NCI-H128 (cell line): ENCODE results near the gene A2M.

Experiments used
- DNase-seq: peaks from one replicate; lab custom pipeline; 2025; ENCODE audit not compliant: unreplicated experiment; lab: John Stamatoyannopoulos, UW

The A2M gene

DNA sequence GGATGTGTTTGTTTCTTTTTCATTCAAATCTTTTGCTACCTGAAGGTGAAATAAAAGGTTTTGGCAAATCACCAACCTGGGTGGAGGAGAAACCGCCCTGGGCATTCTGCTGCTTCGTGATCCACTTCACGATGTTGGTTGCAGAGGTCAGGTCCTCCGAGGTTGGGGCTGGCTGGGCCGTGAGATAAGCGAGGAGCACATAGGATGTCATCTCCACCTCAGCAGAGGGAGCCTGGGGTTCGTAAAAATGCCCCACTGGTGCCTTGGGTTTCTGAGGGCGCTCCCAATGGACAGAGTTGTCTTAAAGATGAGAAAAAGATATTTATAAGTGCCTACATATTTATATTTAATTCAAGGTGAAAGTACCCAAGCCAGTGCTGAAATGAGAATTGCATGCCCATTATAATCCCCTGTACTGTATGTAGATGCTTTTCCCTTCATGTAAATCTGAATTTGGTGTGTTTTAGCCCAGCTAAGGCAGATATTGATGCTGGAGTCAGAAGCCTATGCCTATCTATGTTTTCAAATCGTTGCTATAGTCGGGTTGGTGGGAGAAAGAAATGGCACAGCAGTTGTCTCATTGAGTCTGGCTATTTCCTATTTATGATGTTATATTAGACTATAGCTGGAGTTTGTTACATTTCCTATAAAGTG lies 41.1 kb downstream of the A2M start:
- DNase-seq = no peak

DNA sequence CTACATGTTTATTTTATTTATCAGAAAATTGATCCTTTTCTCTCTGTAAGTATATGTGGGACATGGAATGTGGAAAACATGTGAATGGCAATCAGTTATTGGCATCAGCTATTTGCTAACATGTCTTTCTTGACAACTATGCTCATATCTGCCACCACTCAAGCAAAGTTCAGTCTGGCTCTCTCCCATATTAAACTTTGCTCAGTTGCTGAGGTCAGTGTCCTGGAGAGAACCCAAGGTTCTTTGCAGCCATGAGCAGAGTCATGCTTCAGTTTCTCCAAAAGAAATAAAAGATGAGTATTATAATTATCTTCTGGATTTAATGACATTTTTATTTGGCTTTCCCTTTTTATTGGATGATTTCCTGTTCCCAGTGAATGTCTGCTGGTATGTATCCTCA lies 42.6 kb downstream of the A2M start:
- DNase-seq = no peak

DNA sequence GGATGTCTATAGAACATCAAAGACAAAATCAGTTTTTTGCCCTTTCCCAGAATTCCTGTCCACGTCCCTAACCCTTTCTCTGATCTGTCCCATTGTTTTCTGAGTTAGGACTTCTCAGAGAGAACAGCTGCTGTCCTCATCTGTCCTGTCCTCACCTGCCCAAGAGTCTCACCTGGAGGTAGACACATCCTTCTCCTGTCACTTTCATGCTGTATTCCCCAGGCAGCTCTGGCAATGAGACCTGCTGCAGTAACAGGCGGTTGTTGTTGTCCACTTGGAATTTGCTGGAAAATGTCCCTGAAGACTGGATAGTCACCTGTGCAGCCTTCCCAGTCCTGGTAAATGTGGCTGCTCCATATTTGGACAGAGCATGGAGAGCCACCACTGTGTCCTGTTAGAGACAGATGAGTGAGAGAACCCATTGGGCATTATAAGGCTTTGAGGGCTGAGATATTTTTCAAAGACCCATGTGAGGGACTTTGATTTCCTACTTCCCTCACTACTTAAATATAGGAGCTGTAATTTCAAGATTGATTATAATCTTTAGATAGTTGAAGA lies 43.2 kb downstream of the A2M start:
- no peak for DNase-seq

- no peak for DNase-seq
Observed at GRCh38 chr12:9071969-9072368, 43.8 kb downstream of the A2M start.

GRCh38 chr12:9071518-9071917 lies 44.2 kb downstream of the A2M start:
- no peak for DNase-seq

GRCh38 chr12:9070351-9070750 lies 45.4 kb downstream of the A2M start:
- no peak for DNase-seq

- no peak for DNase-seq
Observed at GRCh38 chr12:9068600-9068999, 47.1 kb downstream of the A2M start.

DNA sequence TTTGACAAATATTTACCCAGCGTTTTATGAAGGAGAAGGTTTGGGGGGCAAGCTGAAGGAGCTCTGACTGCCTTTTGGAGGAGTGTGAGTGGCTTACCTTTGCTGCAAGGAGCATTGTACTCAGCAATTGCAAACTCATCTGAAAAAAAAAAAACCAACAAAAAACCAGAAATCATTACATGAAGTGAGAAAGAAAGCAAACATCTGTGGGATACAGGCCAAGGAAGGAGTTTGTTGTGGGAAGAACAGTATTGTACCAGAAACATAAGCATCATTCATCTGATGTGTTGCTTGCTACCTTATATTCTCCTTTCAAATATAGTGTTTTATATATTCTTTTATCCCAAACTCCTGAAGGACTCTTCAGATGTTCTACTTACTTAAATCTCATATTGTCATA lies 47.6 kb downstream of the A2M start:
- no peak for DNase-seq

GRCh38 chr12:9066755-9067423 lies 48.8 kb downstream of the A2M start:
- no peak for DNase-seq

DNA sequence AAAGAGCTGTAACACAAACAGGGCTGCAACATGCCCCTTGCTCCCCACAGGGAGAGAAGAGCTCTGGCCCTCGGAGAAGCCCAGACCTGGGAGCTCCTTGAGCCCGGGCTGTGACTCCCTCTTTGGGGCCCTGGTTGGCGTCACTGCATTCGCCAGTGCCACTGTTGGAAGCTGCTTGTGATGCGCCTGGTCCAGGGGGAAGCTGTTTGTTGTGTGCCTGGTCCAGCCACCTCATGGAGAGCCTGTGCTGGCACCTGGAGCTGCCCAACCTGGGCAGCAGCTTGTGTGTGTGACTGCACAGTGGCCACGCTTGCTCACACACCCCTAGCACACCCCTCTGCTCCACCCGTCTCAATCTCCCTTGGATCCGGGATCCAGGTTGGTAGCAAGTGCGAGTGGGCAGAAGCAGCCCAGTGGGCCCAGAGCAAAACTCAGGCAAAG lies 49.5 kb downstream of the A2M start:
- no peak for DNase-seq

- DNase-seq = no peak
Observed at GRCh38 chr12:9065607-9065856, 50.2 kb downstream of the A2M start.

DNA sequence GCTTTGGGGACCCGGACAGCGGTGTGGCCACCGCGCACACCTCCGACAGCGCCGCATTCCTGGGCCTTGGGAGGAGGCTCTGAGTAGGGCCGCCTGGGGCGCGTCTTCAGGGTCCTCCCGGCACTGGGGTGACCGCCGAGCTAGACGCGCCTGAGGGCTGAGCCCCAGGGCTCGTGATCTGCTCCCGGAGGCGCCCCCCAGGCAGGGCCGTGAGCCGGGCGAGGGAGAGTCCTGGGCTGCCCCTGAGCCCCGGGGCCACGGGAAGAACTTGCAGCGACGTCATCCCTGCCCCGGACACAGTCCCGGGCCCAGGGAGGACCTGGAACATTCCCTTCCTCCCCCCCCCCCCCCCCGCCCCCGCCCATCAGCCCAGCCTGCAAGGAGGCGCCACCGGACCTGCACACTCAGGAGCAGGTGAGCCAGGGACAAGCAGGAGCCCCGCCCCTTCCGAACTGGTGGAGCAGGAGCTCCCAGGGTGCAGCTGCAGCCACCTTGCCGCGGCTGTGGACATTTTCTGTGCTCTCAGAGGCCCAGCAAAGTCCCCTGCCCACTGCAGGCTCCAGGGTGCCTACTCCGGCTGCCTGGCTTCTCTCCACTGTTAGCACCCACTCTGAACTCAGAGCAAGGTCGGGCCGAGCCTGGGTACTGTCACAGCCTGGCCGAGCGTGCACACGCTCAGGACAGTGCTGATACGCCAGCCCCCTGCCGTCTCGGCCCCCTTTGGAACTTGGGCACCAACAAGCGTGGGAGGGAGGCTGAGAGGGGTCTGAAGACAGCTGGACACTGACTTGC lies 50.7 kb downstream of the A2M start:
- no peak for DNase-seq

GRCh38 chr12:9064201-9064814 lies 51.4 kb downstream of the A2M start:
- DNase-seq = no peak

DNA sequence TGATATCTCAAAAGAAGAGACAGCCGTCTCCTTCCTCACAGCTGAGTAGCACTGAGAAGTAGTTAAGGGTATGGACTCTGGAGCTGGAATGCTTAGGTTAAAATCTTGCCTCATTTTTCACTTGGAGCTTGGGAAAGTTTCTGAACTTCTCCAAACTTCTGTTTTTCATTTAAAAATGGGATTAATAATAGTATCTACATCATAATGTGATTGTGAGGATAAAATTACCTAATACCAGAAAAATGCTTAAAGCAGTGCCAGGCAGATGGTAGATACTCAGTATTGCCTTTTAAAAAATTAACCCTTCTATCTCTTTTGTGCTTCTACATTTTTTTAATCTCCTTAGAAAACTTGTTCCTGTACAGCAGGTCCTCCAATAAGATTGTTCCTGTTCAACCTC lies 63.1 kb downstream of the A2M start:
- no peak for DNase-seq

DNA sequence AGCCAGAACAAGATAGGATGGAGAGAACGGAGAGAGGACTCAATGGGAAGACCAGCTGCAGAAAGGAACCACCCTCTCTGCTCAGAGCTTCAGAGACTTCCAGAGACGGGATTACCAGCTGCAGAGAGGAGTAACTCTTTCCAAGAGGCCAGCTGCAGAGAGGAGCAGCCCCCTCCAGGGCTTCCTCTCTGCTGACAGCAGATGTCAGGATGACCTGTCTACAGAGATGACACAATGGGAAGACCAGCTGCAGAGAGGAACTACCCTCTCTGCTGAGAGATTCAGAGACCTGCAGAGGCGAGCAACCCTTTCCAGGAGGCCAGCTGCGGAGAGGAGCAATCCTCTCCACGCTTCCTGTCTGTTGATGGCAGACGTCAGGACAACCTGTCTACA lies 64.6 kb downstream of the A2M start:
- DNase-seq = no peak

- DNase-seq = no peak
Observed at GRCh38 chr12:9050521-9051157, 65.1 kb downstream of the A2M start.

- no peak for DNase-seq
Observed at GRCh38 chr12:9049520-9050133, 66.1 kb downstream of the A2M start.

GRCh38 chr12:9048930-9049329 lies 66.8 kb downstream of the A2M start:
- no peak for DNase-seq

DNA sequence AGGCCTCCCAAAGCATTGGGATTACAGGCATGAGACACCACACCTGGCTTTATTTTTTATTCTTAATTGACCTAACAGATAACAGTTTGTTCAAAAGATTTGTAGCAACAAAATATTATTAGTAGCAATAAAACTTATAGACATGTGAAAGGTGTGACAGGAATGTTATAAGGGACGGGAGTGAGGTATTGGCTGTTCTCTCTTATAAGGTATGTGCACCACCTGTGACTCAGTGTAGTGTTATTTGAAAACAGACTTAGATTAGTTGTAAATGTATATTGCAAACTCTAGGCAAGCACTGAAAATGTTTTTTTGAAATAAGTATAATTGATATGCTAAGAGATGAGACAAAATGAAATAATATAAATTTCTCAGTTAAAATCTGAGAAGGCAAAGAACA lies 68.6 kb downstream of the A2M start:
- DNase-seq = no peak

- no peak for DNase-seq
Observed at GRCh38 chr12:9043766-9044165, 72.0 kb downstream of the A2M start.

DNA sequence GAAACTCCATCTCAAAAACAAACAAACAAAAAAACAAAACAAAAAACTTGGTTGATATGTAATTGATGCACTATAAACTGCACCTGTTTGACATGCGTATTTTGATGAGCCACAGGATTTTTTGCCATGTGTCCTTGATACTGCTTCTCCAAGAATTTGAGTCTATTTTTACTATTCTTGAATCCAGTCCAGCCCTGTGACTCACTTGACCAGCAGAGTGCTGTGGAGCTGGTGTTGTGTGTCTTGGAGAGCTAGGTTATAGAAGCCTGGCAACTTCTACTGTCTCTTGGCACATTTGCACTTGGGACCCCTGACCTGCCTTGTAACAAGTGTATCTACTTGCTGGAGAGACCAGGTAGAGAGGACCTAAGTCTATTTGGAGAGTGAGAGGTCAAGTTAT lies 74.4 kb downstream of the A2M start:
- DNase-seq = no peak
